DMS153 treated with DMSO at 0.1 percent for 48 hours (cell line): ENCODE measurements around the gene CEP104.

Source experiments
- DNase-seq: peaks from one replicate; lab custom pipeline; 2025; ENCODE audit not compliant: unreplicated experiment; lab: John Stamatoyannopoulos, UW

The CEP104 gene

DNA sequence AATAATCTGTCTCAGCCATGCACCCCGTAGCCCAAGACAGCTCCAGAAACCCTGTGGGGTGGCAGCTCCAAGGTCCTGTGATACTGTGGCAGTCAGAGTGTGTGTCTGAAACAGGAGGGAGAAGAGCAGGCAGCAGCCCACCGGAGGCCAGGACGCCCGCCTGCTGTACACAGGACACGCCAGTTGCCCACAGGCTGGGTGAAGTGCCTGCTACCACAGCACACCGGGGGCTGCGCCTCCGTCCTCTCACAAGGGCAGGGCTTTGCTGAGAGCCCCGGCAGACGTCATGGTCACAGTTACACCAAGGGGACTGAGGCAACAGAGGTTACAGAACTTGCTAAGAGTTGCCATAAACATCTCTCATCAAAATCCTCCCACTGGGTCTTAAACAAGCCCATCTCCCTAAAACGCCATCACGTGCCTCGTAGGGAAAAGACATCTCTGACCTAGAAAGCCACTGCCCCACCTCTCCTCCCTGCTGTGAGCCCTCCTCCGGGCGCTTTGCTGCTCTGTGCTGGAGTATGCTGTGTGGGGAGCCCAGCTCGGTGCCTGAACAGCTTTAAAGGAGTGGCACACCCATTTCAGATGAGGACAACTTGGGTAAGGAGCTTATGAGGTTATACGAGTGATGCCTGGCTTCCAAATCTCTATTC lies 37.7 kb upstream of the CEP104 start:
- DNase-seq, result no peak

DNA sequence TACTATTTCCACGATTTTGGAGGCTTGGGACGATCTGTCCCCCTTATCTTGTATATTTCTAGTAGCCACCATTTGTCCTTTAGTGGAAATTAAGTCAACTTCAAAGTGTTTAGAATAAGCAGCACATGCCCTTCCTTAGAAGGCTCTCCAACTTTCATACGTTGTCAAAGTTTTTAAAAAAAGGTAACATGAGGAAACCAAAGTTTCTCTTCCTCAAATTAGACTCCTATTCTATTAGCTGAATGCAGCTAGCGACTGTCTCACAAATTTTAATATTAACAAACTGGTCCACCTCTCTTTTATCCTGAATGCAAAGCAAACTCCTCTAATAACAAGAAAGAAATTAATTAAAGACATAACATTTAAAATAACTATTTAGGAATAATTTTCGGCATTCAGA lies 36.2 kb upstream of the CEP104 start:
- no peak for DNase-seq

DNA sequence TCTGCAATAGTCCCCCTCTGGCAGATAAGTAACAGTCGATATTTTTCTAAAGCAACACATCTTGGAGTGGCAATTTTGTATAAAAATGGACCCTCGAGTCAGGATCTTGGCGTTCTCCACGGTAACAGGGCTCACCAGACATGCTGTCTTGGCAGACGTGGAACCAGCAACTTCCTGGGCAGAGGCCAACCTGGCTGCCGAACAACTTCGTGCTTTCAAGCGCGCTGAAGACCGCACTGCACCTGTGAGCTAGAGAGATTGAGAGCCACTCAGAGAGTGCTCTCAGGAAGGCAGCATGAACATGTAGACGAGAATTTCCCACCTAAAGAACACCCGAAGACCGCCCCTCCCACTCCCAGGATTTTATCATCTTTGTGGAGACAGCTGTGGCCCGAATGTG lies 35.7 kb upstream of the CEP104 start:
- DNase-seq, result no peak

DNA sequence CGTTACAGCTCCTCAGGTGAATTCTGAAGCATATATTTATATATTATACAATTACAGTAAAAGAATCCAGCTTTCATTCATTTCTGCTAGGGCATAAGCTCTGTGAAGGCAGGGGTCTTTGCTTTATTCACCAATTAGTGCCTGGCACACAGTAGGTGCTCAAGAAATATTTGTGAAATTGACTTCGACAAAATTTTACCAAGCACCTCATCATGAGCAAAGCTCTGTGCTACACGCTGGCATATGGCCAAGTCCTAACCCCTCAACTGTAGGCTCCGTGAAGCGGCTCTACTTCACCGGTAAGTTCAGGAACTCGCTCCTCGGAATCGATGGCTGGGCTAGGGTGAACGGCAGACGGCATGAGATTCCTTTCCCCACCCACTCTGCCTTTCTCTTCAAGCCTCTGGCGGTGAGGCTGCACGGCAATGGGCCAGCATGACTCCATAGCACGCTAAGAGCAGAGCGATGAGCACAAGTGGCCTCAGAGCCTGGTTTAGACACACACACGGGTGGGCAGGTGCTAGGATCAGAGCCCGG lies 34.4 kb upstream of the CEP104 start:
- no peak for DNase-seq

DNA sequence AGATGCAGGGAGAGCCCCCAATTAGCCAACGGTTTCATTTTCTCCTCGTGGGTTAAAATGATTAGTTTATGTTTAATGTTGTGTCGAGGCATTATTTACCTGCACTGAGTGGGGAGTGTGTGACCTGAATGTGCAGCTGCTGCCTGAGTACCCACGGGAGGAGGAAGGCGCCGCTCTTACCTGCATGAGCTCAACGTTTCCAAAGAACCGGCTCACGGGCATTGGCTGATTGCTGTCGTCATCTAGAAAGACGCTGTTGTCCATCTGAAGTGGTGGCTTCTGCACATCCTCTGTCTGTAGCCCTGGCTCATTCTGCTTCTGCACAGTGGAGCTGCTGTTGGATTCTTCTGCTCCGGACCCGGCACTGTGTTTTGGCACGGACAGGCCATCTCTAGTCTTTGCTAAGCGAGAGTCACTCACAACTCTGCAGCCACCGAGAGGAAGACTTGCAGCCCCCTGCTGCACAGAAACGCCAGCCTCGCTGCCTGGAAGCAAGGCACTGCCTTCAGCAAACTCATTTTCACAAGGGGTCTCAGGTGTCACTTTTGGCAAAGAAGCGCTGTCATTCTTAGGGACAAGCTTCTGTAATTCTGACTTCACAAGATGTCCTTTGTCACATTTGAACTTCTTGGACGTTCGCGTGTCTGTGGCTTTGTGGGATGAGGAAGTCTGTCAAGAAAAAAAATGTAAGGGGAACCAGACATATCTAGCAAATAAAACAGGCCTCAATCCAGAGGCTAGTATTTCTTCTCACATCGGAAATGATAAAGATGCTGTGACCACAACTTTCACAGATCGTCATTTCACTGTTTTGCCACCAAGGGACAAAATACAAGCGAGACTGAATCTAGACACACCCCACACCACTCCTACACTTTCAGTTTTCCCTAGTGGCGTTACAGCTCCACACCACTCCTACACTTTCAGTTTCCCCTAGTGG lies 33.6 kb upstream of the CEP104 start:
- DNase-seq, result no peak

DNA sequence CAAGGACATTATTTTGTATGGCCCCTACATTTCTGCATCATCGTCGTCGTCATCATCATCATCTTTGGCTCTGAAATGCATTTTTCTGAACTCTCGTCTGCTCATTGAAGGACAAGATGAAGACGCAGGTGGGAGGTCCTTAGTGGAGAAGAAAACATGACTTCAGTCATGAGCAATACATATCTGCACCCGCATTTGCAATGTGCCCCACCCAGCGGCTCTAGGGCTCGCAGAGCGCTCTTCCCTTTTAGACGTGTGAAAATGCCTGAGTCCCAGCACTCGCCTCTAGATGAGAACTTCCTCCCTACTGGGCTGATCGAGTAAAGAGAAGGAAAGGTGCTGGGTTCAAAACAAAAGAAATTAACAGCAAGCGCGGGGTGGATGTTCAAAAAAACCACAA lies 32.9 kb upstream of the CEP104 start:
- DNase-seq, result no peak

DNA sequence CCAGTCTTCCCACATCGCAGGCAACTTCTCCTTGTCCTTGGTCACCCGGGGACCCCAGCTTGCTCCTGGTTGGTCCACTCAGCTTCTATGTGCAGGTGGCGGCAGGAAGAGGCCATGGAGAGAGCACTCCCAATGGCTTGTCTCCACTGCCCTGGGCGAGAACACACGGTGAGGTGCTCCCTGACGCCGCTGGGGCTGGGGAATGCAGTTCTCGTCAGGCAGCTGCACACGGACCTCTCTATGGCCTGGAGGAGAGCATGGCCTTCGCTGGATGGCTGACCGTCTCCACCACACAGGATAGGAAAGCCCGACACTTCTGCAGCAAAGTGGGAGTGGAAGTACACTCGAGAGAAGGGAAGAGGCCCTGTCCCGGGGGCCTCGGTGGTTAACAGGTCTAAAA lies 31.3 kb upstream of the CEP104 start:
- DNase-seq, result no peak

DNA sequence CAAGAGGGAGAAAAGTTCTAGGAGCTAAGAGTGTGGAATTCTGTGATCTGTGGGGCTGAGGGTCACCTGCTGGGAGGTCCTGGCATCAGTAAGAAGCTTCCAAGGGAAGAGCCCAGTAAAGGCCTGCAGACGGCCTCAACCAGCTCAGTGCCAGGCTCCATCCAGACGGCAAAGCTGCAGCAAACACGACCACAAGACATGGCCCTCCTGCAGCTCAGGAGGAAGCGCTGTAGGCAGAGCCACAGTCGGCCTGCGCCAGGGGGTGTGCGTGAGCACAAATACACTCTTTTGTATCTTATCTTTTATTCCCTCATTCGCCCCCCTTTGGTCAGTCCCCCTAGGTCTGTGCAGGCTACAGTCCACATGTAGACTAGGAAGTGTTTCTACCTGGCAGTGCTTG lies 29.7 kb upstream of the CEP104 start:
- no peak for DNase-seq

DNA sequence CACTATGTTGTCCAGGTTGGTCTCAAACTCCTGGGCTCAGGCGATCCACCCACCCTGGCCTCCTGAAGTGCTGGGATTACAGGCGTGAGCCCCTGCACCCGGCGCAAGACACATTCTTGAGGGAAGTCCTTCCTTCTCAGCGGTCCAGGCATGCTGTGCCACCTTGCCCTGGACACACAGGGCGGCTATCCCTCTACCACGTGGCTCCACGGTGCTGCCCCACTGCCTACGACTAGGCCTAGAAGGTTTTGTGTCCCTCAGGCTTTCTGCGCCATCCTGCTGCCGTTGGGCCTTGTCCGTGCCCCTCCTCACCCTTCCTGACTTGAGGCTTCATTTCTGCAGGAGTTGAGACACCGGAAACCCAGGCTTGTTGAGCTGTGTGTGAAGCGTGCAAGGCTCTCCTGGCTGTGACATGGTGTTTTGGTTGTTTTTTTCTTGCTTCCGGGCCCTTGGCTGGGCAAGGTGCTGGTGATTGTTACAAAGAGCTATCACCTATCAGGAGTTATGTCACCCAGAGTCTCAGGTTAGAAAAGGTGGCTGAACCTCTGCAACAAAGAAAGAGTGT lies 29.2 kb upstream of the CEP104 start:
- no peak for DNase-seq

DNA sequence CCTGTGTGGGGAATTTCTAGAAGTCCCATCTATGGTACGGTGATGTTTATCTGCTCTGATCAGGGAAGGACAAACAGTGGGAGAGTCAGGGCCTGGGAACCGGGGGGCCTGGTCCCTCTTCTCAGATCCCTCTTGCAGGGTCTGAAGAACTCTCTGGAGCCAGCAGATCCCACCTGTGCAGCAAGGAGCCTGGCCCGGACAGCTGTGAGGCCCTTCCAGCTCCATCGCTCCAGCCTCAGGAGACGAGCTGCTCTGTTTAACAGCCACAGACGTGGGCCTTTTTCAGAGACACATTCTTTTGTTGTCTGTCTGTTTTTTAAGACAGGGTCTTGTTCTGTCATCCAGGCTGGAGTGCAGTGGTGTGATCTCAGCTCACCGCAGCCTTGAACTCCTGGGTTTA lies 28.6 kb upstream of the CEP104 start:
- DNase-seq, result no peak

DNA sequence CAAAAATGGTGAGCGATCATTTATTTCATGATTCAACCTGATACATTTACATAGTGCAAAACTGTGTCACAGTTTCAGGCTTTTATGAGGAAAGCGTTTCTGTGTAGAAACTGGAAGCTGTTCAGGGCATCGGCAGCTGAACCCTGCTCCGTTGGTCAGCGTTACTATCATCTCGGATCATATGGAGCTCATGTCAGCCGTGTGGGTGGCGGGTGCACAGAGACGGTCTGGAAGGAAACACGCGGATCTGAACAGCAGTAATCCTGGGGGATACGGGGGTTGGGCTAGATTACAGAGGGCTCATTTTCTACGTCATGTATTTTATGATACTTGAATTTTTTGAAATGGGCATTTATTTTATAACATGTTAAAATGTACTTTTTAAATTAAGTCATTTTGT lies 28.0 kb upstream of the CEP104 start:
- DNase-seq, result no peak

DNA sequence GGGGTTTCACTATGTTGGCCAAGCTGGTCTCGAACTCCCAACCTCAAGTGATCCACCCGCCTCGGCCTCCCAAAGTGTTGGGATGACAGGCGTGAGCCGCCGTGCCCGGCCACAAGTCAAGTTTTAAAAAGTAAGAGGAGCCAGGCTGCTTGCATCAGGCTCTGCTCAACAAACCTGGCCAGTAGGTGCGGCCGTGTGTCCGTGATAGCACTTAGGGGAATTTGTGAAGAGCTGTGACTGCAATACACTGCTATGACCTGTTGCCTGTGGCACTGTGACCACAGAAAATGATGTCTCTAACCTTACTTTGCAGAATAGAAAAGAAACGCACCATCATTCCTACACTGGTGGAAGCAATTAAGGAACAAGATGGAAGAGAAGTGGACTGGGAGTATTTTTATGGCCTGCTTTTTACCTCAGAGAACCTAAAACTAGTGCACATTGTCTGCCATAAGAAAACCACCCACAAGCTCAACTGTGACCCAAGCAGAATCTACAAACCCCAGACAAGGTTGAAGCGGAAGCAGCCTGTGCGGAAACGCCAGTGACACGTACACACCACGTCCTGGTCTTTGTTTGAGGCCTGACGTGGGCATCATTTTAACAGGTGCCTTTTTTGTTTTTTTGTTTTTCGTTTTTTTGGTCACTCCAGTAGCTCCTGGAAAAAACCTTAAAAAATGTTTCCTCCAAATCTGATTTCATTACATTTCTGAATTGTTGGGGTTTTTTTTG lies 26.3 kb upstream of the CEP104 start:
- DNase-seq, result no peak

DNA sequence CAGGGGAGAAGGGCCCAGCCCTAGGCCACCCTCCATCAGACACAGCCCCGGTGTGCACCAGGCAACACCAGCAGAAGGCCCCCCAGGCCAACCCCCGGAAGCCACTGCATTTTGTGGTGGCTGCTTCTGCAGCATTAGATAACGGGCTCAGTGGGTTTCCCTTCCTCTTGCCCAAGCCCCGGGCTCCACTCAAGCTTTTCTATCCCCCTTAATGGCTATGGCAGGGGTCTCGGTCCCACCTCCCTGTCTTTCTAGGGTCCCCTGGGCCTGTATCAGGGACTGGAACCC lies 24.1 kb upstream of the CEP104 start:
- no peak for DNase-seq

DNA sequence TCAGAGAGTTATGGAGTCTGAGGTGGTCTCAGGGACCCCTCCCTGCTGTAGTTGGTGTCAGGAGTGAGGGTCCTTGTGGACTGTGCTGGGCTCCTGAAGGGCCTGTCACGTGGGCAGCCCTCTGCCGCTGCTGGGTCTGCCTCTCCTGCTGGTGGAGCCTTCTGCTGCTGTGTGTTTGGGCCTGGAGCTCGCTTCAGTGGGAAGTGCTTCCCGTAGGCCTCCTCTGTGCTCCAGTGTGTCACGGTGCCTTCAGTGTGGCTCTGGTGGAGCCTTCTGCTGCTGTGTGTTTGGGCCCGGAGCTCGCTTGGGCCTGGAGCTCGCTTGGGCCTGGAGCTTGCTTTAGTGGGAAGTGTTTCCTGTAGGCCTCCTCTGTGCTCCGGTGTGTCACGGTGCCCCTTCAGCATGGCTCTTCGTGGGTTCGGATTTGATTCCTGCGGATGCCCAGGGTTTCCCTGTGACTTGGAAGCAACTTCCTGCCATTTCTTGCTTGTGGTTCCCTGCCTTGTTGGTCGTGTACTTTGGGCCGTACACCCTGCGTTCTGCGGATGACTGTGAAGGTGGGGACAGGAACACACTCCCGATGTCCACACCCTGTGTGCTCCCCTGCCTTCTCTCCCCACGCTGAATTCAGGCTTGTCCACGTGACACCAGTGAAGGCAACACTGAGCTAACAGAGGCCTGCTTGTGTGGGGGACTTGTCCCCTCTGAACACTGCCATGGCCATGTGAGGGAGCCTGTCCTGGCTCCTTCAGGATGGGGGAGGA lies 23.6 kb upstream of the CEP104 start:
- no peak for DNase-seq

DNA sequence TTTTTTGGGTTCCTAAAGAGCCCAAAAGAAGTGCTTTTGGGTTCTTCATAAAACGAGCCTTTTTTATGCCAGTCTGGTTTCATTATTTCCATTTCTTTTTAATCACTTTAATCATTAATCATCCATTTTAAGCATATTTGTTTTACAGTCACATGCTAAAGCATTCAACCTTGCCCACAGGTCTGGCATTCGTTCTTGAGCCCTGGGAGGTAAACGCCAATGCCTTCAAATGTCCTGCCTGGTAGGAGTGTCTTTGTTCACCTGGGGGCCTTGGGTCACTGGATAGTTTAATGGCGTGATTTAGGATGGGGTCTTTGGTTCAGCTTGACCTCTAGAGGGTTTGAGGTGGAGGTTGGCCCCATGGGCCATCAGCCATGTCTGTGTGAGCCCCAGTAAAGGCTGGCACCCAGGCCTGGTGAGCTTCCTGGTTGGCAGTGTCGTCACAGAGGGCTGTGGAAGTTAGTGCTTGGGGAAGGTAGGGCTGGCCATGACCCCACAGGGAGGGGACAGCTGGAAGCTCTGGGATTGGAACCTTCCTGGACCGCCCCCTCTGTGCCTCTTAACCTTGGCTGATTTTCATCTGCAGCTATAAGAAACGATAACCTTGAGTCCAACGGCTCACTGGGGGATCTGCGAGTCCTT lies 22.9 kb upstream of the CEP104 start:
- no peak for DNase-seq

DNA sequence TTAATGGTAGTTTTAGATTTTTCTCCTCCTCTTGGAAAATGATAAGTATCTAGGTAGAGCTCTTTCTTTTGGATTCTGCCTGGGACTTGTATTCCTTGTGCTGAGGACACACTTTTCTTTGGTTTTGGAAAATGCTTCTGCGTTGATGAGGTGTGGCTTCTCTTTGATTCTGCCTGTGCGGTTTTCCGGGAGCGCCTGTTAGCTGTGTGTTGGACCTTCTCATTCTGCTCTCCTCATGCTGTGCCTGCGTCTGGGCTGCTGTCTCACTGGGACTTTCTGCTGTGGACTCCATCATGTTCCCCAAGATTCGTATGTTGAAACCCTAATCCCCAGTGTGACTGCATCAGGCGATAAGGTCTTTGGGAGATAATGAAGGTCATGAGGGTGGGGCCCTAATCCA lies 22.1 kb upstream of the CEP104 start:
- no peak for DNase-seq

DNA sequence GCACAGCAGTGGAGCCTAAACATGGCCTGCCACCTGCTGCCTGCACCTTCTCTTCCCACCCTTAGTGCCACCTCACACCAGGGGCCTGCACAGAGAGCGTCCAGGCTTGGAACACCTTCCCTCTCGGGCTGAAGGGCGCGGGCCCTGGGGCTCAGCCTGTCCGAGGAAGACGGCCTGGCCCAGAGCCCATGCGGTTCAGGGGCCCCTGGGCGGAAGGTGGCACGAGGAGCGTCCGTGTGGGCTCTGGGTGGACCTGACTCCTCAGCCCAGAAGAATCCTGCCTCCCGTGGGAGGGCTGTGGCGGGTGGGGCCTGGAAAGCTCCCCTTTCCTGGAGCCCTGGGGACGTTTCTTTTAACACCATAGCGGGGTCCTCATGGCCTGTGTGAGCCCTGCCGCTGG lies 19.7 kb upstream of the CEP104 start:
- no peak for DNase-seq

DNA sequence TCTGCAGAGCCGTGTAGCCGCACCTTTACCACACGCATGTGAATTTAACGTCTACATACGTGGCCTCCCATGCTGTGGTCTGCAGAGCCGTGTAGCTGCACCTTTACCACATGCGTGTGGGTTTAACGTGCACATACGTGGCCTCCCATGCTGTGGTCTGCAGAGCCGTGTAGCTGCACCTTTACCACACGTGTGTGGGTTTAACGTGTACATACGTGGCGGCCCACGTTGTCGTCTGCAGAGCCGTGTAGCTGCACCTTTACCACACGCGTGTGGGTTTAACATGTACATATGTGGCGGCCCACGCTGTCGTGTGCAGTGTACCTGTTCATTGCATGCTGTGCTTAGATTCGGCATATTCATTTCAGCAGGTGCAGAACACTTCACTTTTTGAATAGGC lies 17.7 kb upstream of the CEP104 start:
- DNase-seq, result no peak

DNA sequence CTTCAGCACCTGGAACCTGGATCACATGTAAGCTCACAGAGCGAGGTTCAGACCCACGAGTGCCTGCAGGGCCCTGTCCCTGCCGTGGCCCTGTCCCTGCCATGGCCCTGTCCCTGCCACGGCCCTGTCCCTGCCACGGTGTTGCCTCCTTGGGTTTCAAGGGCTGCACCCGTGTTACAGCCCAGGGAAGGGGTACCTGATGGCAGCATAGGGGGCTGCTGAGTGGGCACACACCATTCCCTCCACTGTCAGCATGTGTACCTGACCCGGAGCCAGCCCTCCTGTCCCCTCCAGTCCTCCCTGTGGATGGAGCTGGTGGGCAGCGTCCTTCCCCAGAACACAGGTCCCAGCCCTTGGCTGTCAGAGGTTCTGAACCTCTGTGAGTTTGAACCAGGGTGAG lies 15.5 kb upstream of the CEP104 start:
- DNase-seq, result no peak

DNA sequence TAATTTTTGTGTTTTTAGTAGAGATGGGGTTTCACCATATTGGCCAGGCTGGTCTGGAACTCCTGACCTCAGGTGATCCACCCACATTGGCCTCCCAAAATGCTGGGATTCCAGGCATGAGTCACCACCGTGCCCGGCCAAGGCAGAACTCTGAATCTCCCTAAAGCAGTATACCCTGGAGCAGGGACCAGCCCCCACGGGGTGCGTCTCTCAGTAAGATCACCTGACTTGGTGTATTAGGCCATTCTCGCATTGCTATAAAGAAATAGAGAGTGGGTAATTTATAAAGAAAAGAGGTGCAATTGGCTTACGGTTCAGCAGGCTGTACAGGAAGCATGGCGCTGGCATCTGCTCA lies 14.4 kb upstream of the CEP104 start:
- DNase-seq, result no peak
